ENCODE measurements around the gene SH2B2.
"Not testable (repeated sequence)": the region's sequence is repeated elsewhere in the genome, so short reads cannot be mapped to it uniquely, and the experiment has no call there.

DNA sequence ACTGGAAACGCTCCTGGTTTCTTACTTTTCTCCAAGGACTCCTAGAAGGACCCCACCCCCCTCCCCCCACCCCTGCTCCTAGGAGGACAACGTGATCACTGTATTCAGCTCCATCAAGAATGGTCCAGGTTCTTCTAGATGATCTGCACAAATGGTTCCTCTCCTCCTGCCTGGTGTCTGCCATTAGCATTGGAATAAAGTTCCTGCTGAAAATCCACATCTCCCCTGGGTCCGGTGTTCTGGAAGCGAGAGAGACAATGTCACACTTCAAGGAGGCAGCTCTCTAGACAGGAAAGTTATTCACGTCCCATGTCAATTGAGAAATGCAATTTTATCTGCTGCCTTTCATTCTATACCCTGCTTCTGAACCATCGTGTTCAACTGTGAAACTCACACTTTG lies 60.3 kb downstream of the SH2B2 start:
- TF ChIP-seq, protein P1, sequence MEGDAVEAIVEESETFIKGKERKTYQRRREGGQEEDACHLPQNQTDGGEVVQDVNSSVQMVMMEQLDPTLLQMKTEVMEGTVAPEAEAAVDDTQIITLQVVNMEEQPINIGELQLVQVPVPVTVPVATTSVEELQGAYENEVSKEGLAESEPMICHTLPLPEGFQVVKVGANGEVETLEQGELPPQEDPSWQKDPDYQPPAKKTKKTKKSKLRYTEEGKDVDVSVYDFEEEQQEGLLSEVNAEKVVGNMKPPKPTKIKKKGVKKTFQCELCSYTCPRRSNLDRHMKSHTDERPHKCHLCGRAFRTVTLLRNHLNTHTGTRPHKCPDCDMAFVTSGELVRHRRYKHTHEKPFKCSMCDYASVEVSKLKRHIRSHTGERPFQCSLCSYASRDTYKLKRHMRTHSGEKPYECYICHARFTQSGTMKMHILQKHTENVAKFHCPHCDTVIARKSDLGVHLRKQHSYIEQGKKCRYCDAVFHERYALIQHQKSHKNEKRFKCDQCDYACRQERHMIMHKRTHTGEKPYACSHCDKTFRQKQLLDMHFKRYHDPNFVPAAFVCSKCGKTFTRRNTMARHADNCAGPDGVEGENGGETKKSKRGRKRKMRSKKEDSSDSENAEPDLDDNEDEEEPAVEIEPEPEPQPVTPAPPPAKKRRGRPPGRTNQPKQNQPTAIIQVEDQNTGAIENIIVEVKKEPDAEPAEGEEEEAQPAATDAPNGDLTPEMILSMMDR (IDR thresholded peaks at IDR 0.05), result not testable (repeated sequence)
- TF ChIP-seq POLR2AphosphoS5 (IDR thresholded peaks at IDR 0.05), result not testable (repeated sequence)
